HUES48 (cell line): ENCODE data around the gene CARD10.

Experiments used
- H3K27ac ChIP-seq: one replicate; pipeline ENCODE4 v1.7.0; 2013; ENCODE audit warnings: low read depth, low read length, inconsistent platforms
- H3K27me3 ChIP-seq: 2 replicates; pipeline ENCODE4 v1.6.1; 2013; ENCODE audit warnings: mild to moderate bottlenecking, low read length; ENCODE audit not compliant: control insufficient read depth, insufficient read depth
- H3K36me3 ChIP-seq: 2 replicates; pipeline ENCODE4 v1.6.1; 2013; ENCODE audit warnings: low read length; ENCODE audit not compliant: control insufficient read depth, insufficient read depth
- H3K4me1 ChIP-seq: 2 replicates; pipeline ENCODE4 v1.6.1; 2013; ENCODE audit warnings: mild to moderate bottlenecking, low read length; ENCODE audit not compliant: control insufficient read depth, insufficient read depth
- H3K4me3 ChIP-seq: 2 replicates; pipeline ENCODE4 v1.5.1; 2013; ENCODE audit warnings: mild to moderate bottlenecking, low read depth, low read length
- H3K9ac ChIP-seq: 2 replicates; pipeline ENCODE4 v1.6.1; 2013; ENCODE audit warnings: mild to moderate bottlenecking, low read depth, low read length, moderate library complexity
- H3K9me3 ChIP-seq: 2 replicates; pipeline ENCODE4 v1.6.1; 2013; ENCODE audit warnings: low read length; ENCODE audit not compliant: control insufficient read depth, insufficient read depth

CARD10 gene, protein sequence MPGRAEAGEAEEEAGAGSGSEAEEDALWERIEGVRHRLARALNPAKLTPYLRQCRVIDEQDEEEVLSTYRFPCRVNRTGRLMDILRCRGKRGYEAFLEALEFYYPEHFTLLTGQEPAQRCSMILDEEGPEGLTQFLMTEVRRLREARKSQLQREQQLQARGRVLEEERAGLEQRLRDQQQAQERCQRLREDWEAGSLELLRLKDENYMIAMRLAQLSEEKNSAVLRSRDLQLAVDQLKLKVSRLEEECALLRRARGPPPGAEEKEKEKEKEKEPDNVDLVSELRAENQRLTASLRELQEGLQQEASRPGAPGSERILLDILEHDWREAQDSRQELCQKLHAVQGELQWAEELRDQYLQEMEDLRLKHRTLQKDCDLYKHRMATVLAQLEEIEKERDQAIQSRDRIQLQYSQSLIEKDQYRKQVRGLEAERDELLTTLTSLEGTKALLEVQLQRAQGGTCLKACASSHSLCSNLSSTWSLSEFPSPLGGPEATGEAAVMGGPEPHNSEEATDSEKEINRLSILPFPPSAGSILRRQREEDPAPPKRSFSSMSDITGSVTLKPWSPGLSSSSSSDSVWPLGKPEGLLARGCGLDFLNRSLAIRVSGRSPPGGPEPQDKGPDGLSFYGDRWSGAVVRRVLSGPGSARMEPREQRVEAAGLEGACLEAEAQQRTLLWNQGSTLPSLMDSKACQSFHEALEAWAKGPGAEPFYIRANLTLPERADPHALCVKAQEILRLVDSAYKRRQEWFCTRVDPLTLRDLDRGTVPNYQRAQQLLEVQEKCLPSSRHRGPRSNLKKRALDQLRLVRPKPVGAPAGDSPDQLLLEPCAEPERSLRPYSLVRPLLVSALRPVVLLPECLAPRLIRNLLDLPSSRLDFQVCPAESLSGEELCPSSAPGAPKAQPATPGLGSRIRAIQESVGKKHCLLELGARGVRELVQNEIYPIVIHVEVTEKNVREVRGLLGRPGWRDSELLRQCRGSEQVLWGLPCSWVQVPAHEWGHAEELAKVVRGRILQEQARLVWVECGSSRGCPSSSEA

DNA sequence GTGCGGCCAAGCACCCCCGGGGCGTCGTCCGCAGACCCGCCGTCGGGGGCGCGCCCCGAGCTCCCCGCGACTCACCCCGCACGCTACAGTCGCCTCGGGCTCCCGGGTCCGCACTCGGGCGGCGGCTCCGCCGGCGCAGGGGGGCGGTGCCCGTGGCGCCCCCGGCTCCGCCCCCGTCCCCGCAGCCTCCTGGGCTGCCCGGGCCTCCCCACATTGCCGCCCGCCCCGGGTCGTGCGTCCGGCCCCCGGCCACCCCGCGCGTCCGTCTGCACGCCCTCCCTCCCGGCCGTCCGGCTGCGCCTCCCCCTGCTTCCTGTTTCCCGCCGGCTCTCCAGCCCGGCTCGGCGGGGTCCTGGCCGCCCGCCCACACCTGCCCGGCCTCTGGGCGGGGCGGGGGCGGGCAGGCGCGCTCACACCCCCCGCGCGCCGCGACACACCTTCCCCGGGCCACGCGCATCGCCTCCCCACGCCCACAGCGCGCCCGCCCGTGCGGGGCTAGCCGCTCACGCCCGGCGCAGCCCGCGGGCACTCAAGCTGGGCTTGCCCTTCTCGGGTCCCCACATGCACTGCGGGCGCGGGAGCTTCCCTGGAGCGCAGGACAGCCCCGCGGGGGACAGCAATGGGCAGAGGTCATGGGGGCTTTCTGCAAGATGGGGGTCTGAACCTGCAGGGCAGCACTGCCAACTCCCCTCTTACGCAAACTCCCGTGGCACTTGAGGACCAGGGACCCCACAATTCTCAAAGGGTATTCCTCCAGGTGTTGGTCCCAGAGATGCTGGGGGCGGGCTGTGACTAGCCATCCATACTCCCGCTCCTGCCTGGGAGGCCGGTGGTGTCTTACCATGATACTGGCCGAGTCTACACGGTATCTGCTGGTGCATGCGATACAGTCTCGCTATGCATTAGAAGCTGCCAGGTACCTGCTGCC, at the start of gene CARD10:
TSS of gene CARD10 (minus strand) at position 148 of the 928 bp plus-strand sequence. CDS start 215 bp downstream, outside the sequence.
- H3K4me1 ChIP-seq: peaks cover 4% of the 10 kb centered on the region; the same call in 1 of the 2 replicates
- H3K4me3 ChIP-seq: peak within 1 kb of the TSS; percentile 70
- H3K27ac ChIP-seq: no peak within 1 kb of the TSS
- no peaks in the 10 kb centered on the region for H3K36me3 ChIP-seq
- no peaks in the 10 kb centered on the region for H3K9me3 ChIP-seq
- peaks cover 27% of the 10 kb centered on the region for H3K27me3 ChIP-seq
- no peak within 1 kb of the TSS for H3K9ac ChIP-seq

DNA sequence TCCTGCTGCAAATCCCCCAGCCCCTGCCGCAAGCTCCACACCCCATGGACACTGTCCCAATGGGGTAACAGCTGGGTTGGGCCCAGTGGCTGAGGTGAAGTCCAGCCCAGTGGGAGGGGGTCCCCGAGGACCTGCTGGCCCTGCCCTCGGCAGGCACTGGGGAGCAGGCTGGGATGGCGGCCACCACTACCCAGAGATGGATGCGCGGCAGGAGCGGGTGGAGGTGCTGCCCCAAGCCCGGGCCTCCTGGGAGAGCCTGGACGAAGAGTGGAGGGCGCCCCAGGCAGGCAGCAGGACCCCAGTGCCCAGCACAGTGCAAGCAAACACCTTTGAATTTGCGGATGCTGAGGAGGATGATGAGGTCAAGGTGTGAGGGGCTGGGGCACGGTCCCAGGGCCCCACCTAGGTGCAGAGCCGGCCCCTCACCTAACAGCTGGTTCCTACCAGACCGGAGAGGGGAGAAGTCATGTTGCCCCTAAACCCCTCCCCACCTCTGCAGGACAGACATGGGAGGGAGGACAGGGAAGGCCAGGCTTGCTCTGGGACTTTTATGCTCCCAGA, 49.3 kb upstream of the CARD10 start:
- Histone ChIP-seq H3K4me3 (no peak overlapping the region), H3K36me3 (no peaks in the 10 kb centered on the region), H3K9ac (no peak overlapping the region), H3K9me3 (no peaks in the 10 kb centered on the region), H3K27me3 (no peaks in the 10 kb centered on the region), H3K4me1 (peaks cover 32% of the 10 kb centered on the region), H3K27ac (peak overlapping the region; percentile 61)

DNA sequence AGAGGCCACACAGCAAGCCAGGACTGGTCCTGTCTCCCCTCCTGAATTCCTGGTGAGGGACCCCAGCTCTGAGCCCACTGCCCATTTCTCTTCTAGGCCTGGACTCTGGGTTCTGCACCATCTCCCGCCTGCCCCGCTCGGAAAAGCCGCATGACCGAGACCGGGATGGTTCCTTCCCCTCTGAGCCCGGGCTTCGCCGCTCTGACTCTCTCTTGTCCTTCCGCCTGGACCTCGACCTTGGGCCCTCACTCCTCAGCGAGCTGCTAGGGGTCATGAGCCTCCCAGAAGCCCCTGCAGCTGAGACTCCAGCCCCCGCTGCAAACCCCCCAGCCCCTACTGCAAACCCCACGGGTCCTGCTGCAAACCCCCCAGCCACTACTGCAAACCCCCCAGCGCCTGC, 48.8 kb upstream of the CARD10 start:
- no peak overlapping the region for H3K9ac ChIP-seq
- H3K4me1 ChIP-seq: peaks cover 37% of the 10 kb centered on the region
- no peak overlapping the region for H3K27ac ChIP-seq
- H3K27me3 ChIP-seq: no peaks in the 10 kb centered on the region
- no peak overlapping the region for H3K4me3 ChIP-seq
- no peaks in the 10 kb centered on the region for H3K36me3 ChIP-seq
- H3K9me3 ChIP-seq: no peaks in the 10 kb centered on the region

DNA sequence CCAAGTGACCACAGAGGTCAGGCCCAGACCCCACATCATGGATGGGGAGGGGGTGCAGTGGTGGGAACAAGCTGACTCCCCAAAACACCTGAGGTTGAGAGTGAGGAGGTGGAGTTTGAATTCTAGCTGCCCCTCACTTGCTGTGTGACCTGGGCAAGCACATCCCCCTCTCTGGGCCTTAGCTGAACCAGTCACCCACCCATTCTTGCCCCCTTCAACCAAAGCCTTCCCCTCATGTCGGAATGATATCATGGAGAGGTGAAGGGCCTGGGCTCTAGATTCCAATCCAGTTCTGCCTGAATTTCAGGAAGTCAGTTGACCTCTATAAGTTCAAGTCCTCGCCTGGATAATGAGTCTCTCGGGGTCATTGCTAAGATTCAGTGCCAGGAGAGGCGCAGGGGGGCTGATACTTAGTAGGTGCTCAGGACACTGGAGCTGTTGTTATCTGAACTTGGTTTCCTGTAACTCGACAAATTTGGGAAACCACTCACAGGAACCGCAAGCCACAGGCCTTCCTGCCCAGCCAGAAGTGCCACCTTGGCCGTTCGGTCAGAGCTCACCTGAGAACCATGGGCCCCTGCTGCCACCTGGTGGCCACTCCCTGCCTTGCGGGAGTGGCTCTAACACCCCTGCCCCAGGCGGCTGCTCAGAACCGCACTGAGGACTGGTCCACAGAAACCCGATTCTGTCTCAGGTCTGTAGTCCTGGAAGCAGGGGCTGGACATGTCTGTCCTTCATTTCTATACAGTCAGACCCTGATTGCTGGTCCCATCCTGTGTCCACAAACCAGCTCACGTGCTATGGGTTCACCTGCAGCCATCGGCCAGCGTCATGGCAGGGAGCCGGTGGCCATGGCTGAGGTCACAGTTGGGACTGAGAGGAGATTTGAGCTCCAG, 47.9 kb upstream of the CARD10 start:
- no peaks in the 10 kb centered on the region for H3K36me3 ChIP-seq
- no peak overlapping the region for H3K27ac ChIP-seq
- no peak overlapping the region for H3K9ac ChIP-seq
- no peak overlapping the region for H3K4me3 ChIP-seq
- H3K27me3 ChIP-seq: peaks cover 4% of the 10 kb centered on the region; the same call in 1 of the 2 replicates
- H3K9me3 ChIP-seq: no peaks in the 10 kb centered on the region
- H3K4me1 ChIP-seq: peaks cover 43% of the 10 kb centered on the region

DNA sequence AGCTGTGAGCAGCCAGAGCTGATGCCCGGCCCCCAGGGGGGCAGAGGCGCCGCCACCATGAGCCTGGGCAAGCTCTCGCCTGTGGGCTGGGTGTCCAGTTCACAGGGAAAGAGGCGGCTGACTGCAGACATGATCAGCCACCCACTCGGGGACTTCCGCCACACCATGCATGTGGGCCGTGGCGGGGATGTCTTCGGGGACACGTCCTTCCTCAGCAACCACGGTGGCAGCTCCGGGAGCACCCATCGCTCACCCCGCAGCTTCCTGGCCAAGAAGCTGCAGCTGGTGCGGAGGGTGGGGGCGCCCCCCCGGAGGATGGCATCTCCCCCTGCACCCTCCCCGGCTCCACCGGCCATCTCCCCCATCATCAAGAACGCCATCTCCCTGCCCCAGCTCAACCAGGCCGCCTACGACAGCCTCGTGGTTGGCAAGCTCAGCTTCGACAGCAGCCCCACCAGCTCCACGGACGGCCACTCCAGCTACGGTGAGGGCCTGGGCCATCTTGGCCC, 47.2 kb upstream of the CARD10 start:
- Histone ChIP-seq H3K27me3 (peaks cover 11% of the 10 kb centered on the region), H3K36me3 (no peaks in the 10 kb centered on the region), H3K9me3 (no peaks in the 10 kb centered on the region), H3K27ac (no peak overlapping the region), H3K4me3 (no peak overlapping the region), H3K4me1 (peaks cover 47% of the 10 kb centered on the region), H3K9ac (no peak overlapping the region)

DNA sequence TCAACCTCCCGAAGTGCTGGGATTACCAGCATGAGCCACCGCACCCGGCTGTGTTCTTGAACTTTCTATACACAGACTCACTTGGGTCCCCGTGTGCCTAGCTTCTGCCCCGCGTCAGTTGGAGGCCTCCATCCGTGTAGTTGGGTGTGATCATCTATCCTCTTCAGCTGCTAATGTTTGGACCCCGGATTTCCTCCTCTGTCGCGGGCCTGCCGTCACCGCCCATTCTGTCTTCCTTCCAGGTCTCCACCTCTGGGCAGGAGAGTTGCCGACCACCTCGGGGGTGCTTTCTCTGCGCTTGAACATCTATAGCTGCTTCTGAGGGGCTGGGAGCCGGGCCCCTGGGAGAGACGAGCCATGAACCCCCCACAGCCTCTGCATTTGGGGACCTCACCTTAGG, 46.6 kb upstream of the CARD10 start:
- Histone ChIP-seq H3K4me1 (peaks cover 47% of the 10 kb centered on the region), H3K27ac (no peak overlapping the region), H3K4me3 (no peak overlapping the region), H3K27me3 (peaks cover 16% of the 10 kb centered on the region), H3K9ac (no peak overlapping the region), H3K36me3 (no peaks in the 10 kb centered on the region), H3K9me3 (no peaks in the 10 kb centered on the region)

DNA sequence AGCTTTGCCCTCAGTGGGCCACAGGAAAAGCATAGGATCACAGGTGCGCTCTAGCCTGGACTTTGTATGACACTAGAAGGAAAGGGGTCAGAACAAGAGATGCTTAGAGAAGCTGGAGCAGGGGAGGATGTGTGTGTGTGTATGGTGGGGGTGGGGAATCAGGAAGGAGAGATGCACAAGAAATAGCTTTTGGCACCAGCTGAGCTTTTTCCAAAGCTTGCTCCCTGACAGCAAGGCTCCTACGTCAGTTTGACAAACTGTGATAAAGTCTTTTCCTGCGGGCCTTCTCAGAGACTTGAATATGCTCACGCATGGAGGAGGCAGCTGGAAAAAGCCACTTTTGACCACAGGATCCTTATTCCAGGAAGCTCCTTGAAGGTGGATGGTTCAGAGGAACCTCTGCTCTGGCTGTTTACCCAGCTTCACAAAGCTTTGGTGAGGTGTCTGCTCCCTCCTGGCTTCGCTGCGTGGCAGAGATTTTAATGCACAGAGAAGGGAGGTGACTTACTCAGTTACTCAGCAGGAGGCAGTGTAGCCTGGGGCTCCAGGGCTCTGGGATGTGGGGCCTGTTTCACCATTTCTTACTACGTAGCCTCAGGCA, 45.0 kb upstream of the CARD10 start:
- Histone ChIP-seq H3K27ac (peak overlapping the region; percentile 63), H3K9ac (no peak overlapping the region), H3K4me3 (no peak overlapping the region), H3K9me3 (no peaks in the 10 kb centered on the region), H3K4me1 (peaks cover 40% of the 10 kb centered on the region), H3K36me3 (no peaks in the 10 kb centered on the region), H3K27me3 (peaks cover 27% of the 10 kb centered on the region)

DNA sequence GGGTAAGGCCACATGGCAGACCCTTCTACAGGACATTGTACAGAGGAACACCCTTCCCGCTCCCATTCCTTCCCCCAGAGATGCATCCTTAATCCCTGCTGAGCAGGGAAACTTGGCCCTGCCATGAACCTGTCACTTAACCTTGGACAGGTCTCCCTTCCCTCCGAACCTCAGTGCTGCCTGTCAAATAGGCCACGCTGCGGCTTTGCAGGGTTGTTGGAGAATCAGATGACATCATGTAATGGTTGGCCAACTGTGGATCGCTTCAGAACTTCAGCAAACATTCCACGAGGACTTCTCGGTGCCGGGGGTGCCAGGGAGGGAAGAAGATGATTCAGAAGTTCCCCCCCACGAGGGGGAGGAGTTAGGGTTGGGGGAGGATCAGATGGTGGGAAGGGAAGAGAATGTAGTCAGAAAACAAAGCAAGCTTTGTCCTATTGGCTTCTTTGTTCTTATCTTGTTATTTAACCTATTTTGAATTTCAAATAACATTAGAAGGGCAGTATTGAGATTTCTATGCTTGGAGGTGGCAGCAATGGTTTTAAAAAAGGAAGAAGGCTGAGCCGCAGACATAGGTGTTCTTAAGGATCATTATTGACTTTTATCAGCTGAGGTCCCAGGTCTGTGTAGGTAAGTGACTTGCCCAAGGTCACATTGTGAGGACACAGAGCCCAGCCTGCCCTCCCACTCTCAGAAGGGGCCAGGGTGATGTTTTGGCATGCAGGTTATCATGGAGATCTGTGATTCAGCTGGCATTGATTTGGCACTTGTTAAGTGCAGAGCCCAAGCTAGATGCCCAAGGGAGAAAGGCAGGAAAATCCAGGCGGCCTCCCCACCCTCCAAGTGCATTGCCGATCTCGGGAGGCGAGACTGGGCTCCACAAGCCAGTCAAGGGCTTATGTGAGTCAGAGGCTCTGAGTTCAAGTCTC, 44.2 kb upstream of the CARD10 start:
- Histone ChIP-seq H3K27ac (peak overlapping the region; percentile 63), H3K9me3 (no peaks in the 10 kb centered on the region), H3K4me1 (peaks cover 33% of the 10 kb centered on the region), H3K9ac (no peak overlapping the region), H3K36me3 (no peaks in the 10 kb centered on the region), H3K27me3 (peaks cover 34% of the 10 kb centered on the region), H3K4me3 (no peak overlapping the region; the same call in 1 of the 2 replicates)
